T-cell (primary cell): Measurements from ENCODE around the gene CD96. TPM values are rescaled to one million over a fixed set of nuclear protein-coding genes. Genes with fewer than 3 reads are reported as not detected.
A peak's percentile ranks its signal among the peaks of the same experiment; 100 is the strongest.

Experiments
- ATAC-seq, 4 experiments: fragments of 200-7000 bp in 3 of 4; fragments of 150-1000 bp in 1 of 4; cut with Tn5 transposase; replicated peaks in 1 of 4; 1 replicate in 3 of 4; 2 replicates in 1 of 4; pipeline ENCODE4 v1.10.0; 2021; ENCODE audit warnings: moderate library complexity in 3 of 4, mild to moderate bottlenecking in 2 of 4, moderate number of reproducible peaks in 1 of 4
- CTCF ChIA-PET, 2 donors: fragments of 300-600 bp; sonication (Branson Sonifier 250); formaldehyde crosslinking; loops; one replicate each; lab custom pipeline; 2022; ENCODE audit warnings: antibody characterized with exemption in 2 of 2; lab: Charles Lee
- POLR2A ChIA-PET, 2 donors: fragments of 300-600 bp; sonication (Branson Sonifier 250); formaldehyde crosslinking; loops; one replicate each; lab custom pipeline; 2022; ENCODE audit warnings: antibody characterized with exemption in 2 of 2; lab: Charles Lee
- DNase-seq, 35 experiments: peaks; one replicate each; pipeline versions ENCODE4 v3.0.0 to v3.0.0-alpha.2; 2013 to 2023
- H3K27ac ChIP-seq: one replicate; pipeline ENCODE4 v1.5.1; 2013; ENCODE audit warnings: low read length
- H3K27me3 ChIP-seq, 2 experiments: replicated peaks in 1 of 2; 1 replicate in 1 of 2; 2 replicates in 1 of 2; pipeline versions ENCODE4 v1.6.1 to v1.7.0; 2013; ENCODE audit warnings: low read length in 1 of 2, mixed read lengths in 1 of 2; ENCODE audit not compliant: control insufficient read depth in 2 of 2, insufficient read depth in 2 of 2; ENCODE audit errors: extremely low read depth in 1 of 2
- H3K36me3 ChIP-seq, 2 donors: 1 replicate in 1 of 2; 2 replicates in 1 of 2; pipeline versions ENCODE4 v1.6.1 to v1.7.0; 2013; ENCODE audit warnings: low read length in 1 of 2; ENCODE audit not compliant: control insufficient read depth in 2 of 2, insufficient read depth in 1 of 2; ENCODE audit errors: extremely low read depth in 1 of 2
- H3K4me1 ChIP-seq, 2 experiments: 1 replicate in 1 of 2; 2 replicates in 1 of 2; pipeline versions ENCODE4 v1.6.1 to v1.7.0; 2013; ENCODE audit warnings: low read length in 2 of 2, mixed read lengths in 1 of 2; ENCODE audit not compliant: insufficient read depth in 2 of 2, control insufficient read depth in 1 of 2; ENCODE audit errors: extremely low read depth in 1 of 2
- H3K4me3 ChIP-seq, 2 donors: 1 replicate in 1 of 2; 2 replicates in 1 of 2; pipeline versions ENCODE4 v1.5.1 to v1.7.0; 2013; ENCODE audit warnings: mild to moderate bottlenecking in 2 of 2, low read length in 1 of 2, moderate library complexity in 1 of 2; ENCODE audit not compliant: control insufficient read depth in 1 of 2; ENCODE audit errors: extremely low read depth in 1 of 2
- H3K9me3 ChIP-seq: 2 replicates; pipeline ENCODE4 v1.7.0; 2013
- H3K27ac Mint-ChIP-seq, 2 donors: one replicate each; pipeline ENCODE4 v1.8.0; 2020 to 2021; ENCODE audit warnings: mild to moderate bottlenecking in 2 of 2, mixed read lengths in 2 of 2
- H3K27me3 Mint-ChIP-seq, 2 donors: one replicate each; pipeline ENCODE4 v1.8.0; 2021 to 2022; ENCODE audit warnings: mixed read lengths in 2 of 2
- H3K36me3 Mint-ChIP-seq: one replicate; pipeline ENCODE4 v1.8.0; 2021; ENCODE audit warnings: mixed read lengths
- H3K4me1 Mint-ChIP-seq, 3 donors: one replicate each; pipeline ENCODE4 v1.8.0; 2020 to 2022; ENCODE audit warnings: mixed read lengths in 3 of 3, mild to moderate bottlenecking in 1 of 3
- H3K4me3 Mint-ChIP-seq, 3 donors: one replicate each; pipeline ENCODE4 v1.8.0; 2020 to 2022; ENCODE audit warnings: mild to moderate bottlenecking in 3 of 3, mixed read lengths in 3 of 3, moderate library complexity in 3 of 3
- H3K9me3 Mint-ChIP-seq, 3 donors: one replicate each; pipeline ENCODE4 v1.8.0; 2020 to 2022; ENCODE audit warnings: mixed read lengths in 3 of 3
- WGBS: methylation state at CpG from one replicate; pipeline ENCODE4 v1.1.5; 2013; ENCODE audit warnings: missing lambda C conversion rate; ENCODE audit not compliant: insufficient coverage; 5-methylcytosine and 5-hydroxymethylcytosine counted together
- total RNA-seq, 35 experiments: library from RNA in 6 of 35; stranded (reverse) in 6 of 35; fragments of 120-200 nt in 1 of 35; gene quantifications; one replicate each; pipeline versions ENCODE4 v1.2.1 to v1.2.4 and lab custom pipeline; 2013 to 2026

The CD96 gene
- total RNA-seq, 5 donors from 2014 or later (not counting 1 experiment from before 2014, with no cell fraction given), result 183 to 229 (median 203) TPM

GRCh38 chr3:111695636-111696117 is 153.7 kb downstream of the CD96 start:
- H3K36me3 ChIP-seq, result no peaks in the 10 kb centered on the region
- H3K27ac ChIP-seq, result no peak overlapping the region
- CTCF ChIA-PET, result interaction anchor here in 1 of 2 donors (0.9 to 1.9 kb wide), 3 partner anchors 17 to 85 kb away, joined by 3 to 5 read pairs (median 4); no protein-coding TSS in a partner anchor
- H3K4me3 ChIP-seq, result no peak overlapping the region
- no peaks in the 10 kb centered on the region for H3K9me3 Mint-ChIP-seq
- no peaks in the 10 kb centered on the region for H3K27me3 ChIP-seq
- peak overlapping the region in 1 of 2 donors; percentile 52 for H3K27ac Mint-ChIP-seq
- peaks cover 3 to 8% of the 10 kb centered on the region in 2 experiments for H3K4me1 ChIP-seq
- H3K4me1 Mint-ChIP-seq, result peaks cover 44 to 56% (median 50%) of the 10 kb centered on the region in 3 donors
- H3K4me3 Mint-ChIP-seq, result no peak overlapping the region
- ATAC-seq (peak in 1 of 4 experiments; percentile 67), DNase-seq (no peak)
- POLR2A ChIA-PET, result interaction anchor here (0.6 to 0.8 kb wide), 3 partner anchors 47 to 367 kb away, joined by 3 to 5 read pairs (median 4); no protein-coding TSS in a partner anchor
- peaks cover 13% of the 10 kb centered on the region for H3K36me3 Mint-ChIP-seq
- no peaks in the 10 kb centered on the region for H3K27me3 Mint-ChIP-seq
- H3K9me3 ChIP-seq, result no peaks in the 10 kb centered on the region
- no CpG with 5 or more reads among the region's 1 CpG for WGBS

- Mint-ChIP-seq H3K4me1 (peaks cover 33 to 40% (median 33%) of the 10 kb centered on the region in 3 donors), H3K27ac (peak overlapping the region in 1 of 2 donors; percentile 31), H3K27me3 (no peaks in the 10 kb centered on the region), H3K4me3 (no peak overlapping the region), H3K9me3 (no peaks in the 10 kb centered on the region), H3K36me3 (peaks cover 10% of the 10 kb centered on the region)
- no peak for DNase-seq
- Histone ChIP-seq H3K36me3 (no peaks in the 10 kb centered on the region), H3K9me3 (no peaks in the 10 kb centered on the region), H3K27ac (no peak overlapping the region), H3K4me3 (no peak overlapping the region), H3K4me1 (no peaks in the 10 kb centered on the region), H3K27me3 (no peaks in the 10 kb centered on the region)
- ChIA-PET CTCF (interaction anchor here (0.6 to 3.2 kb wide), 3 partner anchors 9 to 31 kb away, joined by 5 to 16 read pairs (median 12); no protein-coding TSS in a partner anchor), POLR2A (interaction anchor here in 1 of 2 donors (1.0 kb wide), 1 partner anchor 28 kb away, joined by 3 read pairs; no protein-coding TSS in a partner anchor)
- ATAC-seq, result no peak
- WGBS, result 100% methylated on average over 1 of the region's 3 CpGs
Measured at GRCh38 chr3:111700054-111700453, 158.1 kb downstream of the CD96 start.

- Histone ChIP-seq H3K36me3 (no peaks in the 10 kb centered on the region), H3K27ac (no peak overlapping the region), H3K4me1 (no peaks in the 10 kb centered on the region), H3K4me3 (no peak overlapping the region), H3K27me3 (no peaks in the 10 kb centered on the region), H3K9me3 (no peaks in the 10 kb centered on the region)
- Mint-ChIP-seq H3K27me3 (no peaks in the 10 kb centered on the region), H3K4me3 (no peak overlapping the region), H3K36me3 (peaks cover 10% of the 10 kb centered on the region), H3K27ac (no peak overlapping the region), H3K4me1 (peaks cover 31 to 40% (median 34%) of the 10 kb centered on the region in 3 donors), H3K9me3 (no peaks in the 10 kb centered on the region)
- DNase-seq, result no peak
- ChIA-PET CTCF (interaction anchor here in 1 of 2 donors (0.5 kb wide), 1 partner anchor 437 kb away, joined by 3 read pairs; no protein-coding TSS in a partner anchor), POLR2A (no interaction called here)
- no peak for ATAC-seq
- WGBS, result 83% methylated on average over 1 of the region's 2 CpGs
Measured at GRCh38 chr3:111701292-111701906, 159.4 kb downstream of the CD96 start.

Other genes starting within 250 kb of the CD96 start
- gene ZBED2, start 53.1 kb downstream of the CD96 start, total RNA-seq, result under 1 TPM in 3 of 5 donors, not detected in 2; 0.35 to 0.82 (median 0.73) TPM
- gene PLCXD2, start 132.5 kb downstream of the CD96 start, total RNA-seq, result 10 to 100 TPM in 3 of 5 donors, 1 to 10 TPM in 2; 8.5 to 24.9 (median 10.5) TPM